OCI-LY1 (cell line): Measurements from ENCODE around the gene IRS1.
A peak's percentile ranks its signal among the peaks of the same experiment; 100 is the strongest.

ENCODE experiments used
- H2AFZ ChIP-seq: fragments of 200-600 bp; sonication (generic), shearing (Covaris generic); 2 replicates; pipeline ENCODE4 v1.6.0; 2014; ENCODE audit warnings: antibody characterized with exemption, mild to moderate bottlenecking, low read length
- H3F3A ChIP-seq: fragments of 200-600 bp; sonication (generic), shearing (Covaris generic); 2 replicates; pipeline ENCODE4 v1.6.0; 2014; ENCODE audit warnings: mild to moderate bottlenecking, antibody characterized with exemption, low read length, moderate library complexity; ENCODE audit not compliant: insufficient read depth
- H3K27ac ChIP-seq: fragments of 200-600 bp; sonication (generic); 2 replicates; pipeline ENCODE4 v1.5.1; 2014; ENCODE audit warnings: low read length, mixed run types, mild to moderate bottlenecking, low read depth; ENCODE audit not compliant: poor library complexity, severe bottlenecking
- H3K27me3 ChIP-seq: fragments of 200-600 bp; sonication (generic); 2 replicates; pipeline ENCODE4 v1.6.0; 2014; ENCODE audit warnings: antibody characterized with exemption, mild to moderate bottlenecking, low read length, moderate library complexity; ENCODE audit not compliant: insufficient read depth
- H3K36me3 ChIP-seq: fragments of 200-600 bp; sonication (generic); 2 replicates; pipeline ENCODE4 v1.6.1; 2014; ENCODE audit warnings: mild to moderate bottlenecking, antibody characterized with exemption, low read length, moderate library complexity, mixed read lengths; ENCODE audit not compliant: insufficient read depth
- H3K4me1 ChIP-seq: fragments of 200-600 bp; sonication (generic); 2 replicates; pipeline ENCODE4 v1.5.1; 2014; ENCODE audit warnings: mild to moderate bottlenecking, low read length, moderate library complexity; ENCODE audit not compliant: insufficient read depth, severe bottlenecking
- H3K4me2 ChIP-seq: fragments of 200-600 bp; sonication (generic), shearing (Covaris generic); 2 replicates; pipeline ENCODE4 v1.6.1; 2014; ENCODE audit warnings: low read length
- H3K4me3 ChIP-seq: fragments of 200-600 bp; sonication (generic); 2 replicates; pipeline ENCODE4 v1.5.1; 2014; ENCODE audit warnings: low read length, low read depth, mild to moderate bottlenecking, mixed read lengths; ENCODE audit not compliant: poor library complexity, severe bottlenecking
- H3K79me2 ChIP-seq: fragments of 200-600 bp; shearing (Covaris generic); 2 replicates; pipeline ENCODE4 v1.6.1; 2016; ENCODE audit warnings: mixed run types, low read length, mixed read lengths; ENCODE audit not compliant: insufficient read depth
- H3K9ac ChIP-seq: fragments of 200-600 bp; sonication (generic), shearing (Covaris generic); 2 replicates; pipeline ENCODE4 v1.6.1; 2014; ENCODE audit warnings: mild to moderate bottlenecking, low read length, mixed read lengths
- H3K9me2 ChIP-seq: fragments of 200-600 bp; sonication (generic), shearing (Covaris generic); 2 replicates; pipeline ENCODE4 v1.6.1; 2014; ENCODE audit warnings: low read depth, mild to moderate bottlenecking, low read length, mixed read lengths
- H3K9me3 ChIP-seq: fragments of 200-600 bp; shearing (Covaris generic); 2 replicates; pipeline ENCODE4 v1.6.1; 2014; ENCODE audit warnings: low read length, mixed read lengths
- H4K20me1 ChIP-seq: fragments of 200-600 bp; sonication (generic), shearing (Covaris generic); 2 replicates; pipeline ENCODE4 v1.6.0; 2016; ENCODE audit warnings: mild to moderate bottlenecking, low read length; ENCODE audit not compliant: insufficient read depth
- CTCF ChIP-seq: fragments of 200-600 bp; sonication (generic), shearing (Covaris generic); IDR thresholded peaks from 2 replicates; pipeline ENCODE4 v1.5.1; 2017; ENCODE audit warnings: mild to moderate bottlenecking, antibody characterized with exemption, low read length, moderate library complexity, mixed read lengths
- EZH2 ChIP-seq: fragments of 200-600 bp; sonication (generic), shearing (Covaris generic); IDR thresholded peaks from 2 replicates; pipeline ENCODE4 v1.8.0; 2017; ENCODE audit warnings: borderline replicate concordance, mixed run types, mild to moderate bottlenecking, antibody characterized with exemption, low read length, moderate library complexity, mixed read lengths

Gene IRS1

GRCh38 chr2:226794751-226795171 is 4.9 kb downstream of the IRS1 start:
- Histone ChIP-seq H3K4me1 (peaks cover 80% of the 10 kb centered on the region), H2AFZ (no peak overlapping the region), H3K9ac (peak overlapping the region; percentile 81; the same call in 1 of the 2 replicates), H3K4me2 (peak overlapping the region; percentile 81), H3K27ac (peak overlapping the region; percentile 90), H4K20me1 (no peaks in the 10 kb centered on the region), H3K36me3 (no peaks in the 10 kb centered on the region), H3K4me3 (peak overlapping the region; percentile 79), H3K9me2 (no peaks in the 10 kb centered on the region), H3F3A (no peaks in the 10 kb centered on the region; the same call in 1 of the 2 replicates), H3K79me2 (no peaks in the 10 kb centered on the region), H3K9me3 (no peaks in the 10 kb centered on the region), H3K27me3 (no peaks in the 10 kb centered on the region)
- TF ChIP-seq CTCF: no peak
- TF ChIP-seq EZH2: no peak

- TF ChIP-seq CTCF (no peak), EZH2 (no peak)
- Histone ChIP-seq H3K36me3 (no peaks in the 10 kb centered on the region), H3K4me1 (peaks cover 80% of the 10 kb centered on the region), H3F3A (no peaks in the 10 kb centered on the region; the same call in 1 of the 2 replicates), H3K9ac (peak overlapping the region; percentile 81; the same call in 1 of the 2 replicates), H3K9me2 (no peaks in the 10 kb centered on the region), H3K4me3 (peak overlapping the region; percentile 79), H3K27me3 (no peaks in the 10 kb centered on the region), H3K27ac (peak overlapping the region; percentile 90), H3K79me2 (no peaks in the 10 kb centered on the region), H3K9me3 (no peaks in the 10 kb centered on the region), H3K4me2 (peak overlapping the region; percentile 81), H4K20me1 (no peaks in the 10 kb centered on the region), H2AFZ (no peak overlapping the region)
Observed at GRCh38 chr2:226794196-226794661, 5.4 kb downstream of the IRS1 start.

GRCh38 chr2:226793646-226794045 is 6.0 kb downstream of the IRS1 start:
- Histone ChIP-seq H3K4me3 (peak overlapping the region; percentile 79), H3F3A (no peaks in the 10 kb centered on the region; the same call in 1 of the 2 replicates), H3K4me1 (peaks cover 80% of the 10 kb centered on the region), H3K4me2 (peak overlapping the region; percentile 81), H3K9ac (peak overlapping the region; percentile 81; the same call in 1 of the 2 replicates), H2AFZ (no peak overlapping the region), H3K9me3 (no peaks in the 10 kb centered on the region), H3K27me3 (no peaks in the 10 kb centered on the region), H3K27ac (peak overlapping the region; percentile 90), H3K9me2 (no peaks in the 10 kb centered on the region), H3K36me3 (no peaks in the 10 kb centered on the region), H3K79me2 (no peaks in the 10 kb centered on the region), H4K20me1 (no peaks in the 10 kb centered on the region)
- no peak for TF ChIP-seq EZH2
- no peak for TF ChIP-seq CTCF
